Measurements from ENCODE around the gene RALGPS2.

The RALGPS2 gene

GRCh38 chr1:178895928-178896327 lies 170.9 kb downstream of the RALGPS2 start:
- Histone ChIP-seq H3K36me3 (ENCODE audit: control insufficient read depth in 2 of 2, insufficient read depth in 1 of 2, low read length in 2 of 2) (peaks cover 0 to 7% of the 10 kb centered on the region in 2 experiments; a peak in 2 of 3 replicates), H3K9me3 (ENCODE audit: control insufficient read depth, insufficient read depth, low read depth, low read length) (no peaks in the 10 kb centered on the region), H3K27ac (ENCODE audit: extremely low read depth, low read depth, low read length) (no peak overlapping the region), H3K4me1 (ENCODE audit: control insufficient read depth, insufficient read depth, low read length) (no peaks in the 10 kb centered on the region), H3K4me3 (ENCODE audit: low read depth, low read length) (no peak overlapping the region)
- no peak for TF ChIP-seq ZFP69B (tag by site-specific recombination; IDR thresholded peaks at IDR 0.05)
- TF ChIP-seq ZNF184 (tag by site-specific recombination; IDR thresholded peaks at IDR 0.05) = no peak
- TF ChIP-seq ZNF350 (tag by site-specific recombination; IDR thresholded peaks at IDR 0.05) = no peak
- TF ChIP-seq SP7 (tag by site-specific recombination; IDR thresholded peaks at IDR 0.05) = no peak
- TF ChIP-seq ZNF580 (tag by site-specific recombination; IDR thresholded peaks at IDR 0.05) = no peak
- no peak for TF ChIP-seq ZBTB10 (tag by site-specific recombination; IDR thresholded peaks at IDR 0.05)
- TF ChIP-seq ZNF280C (tag by site-specific recombination; IDR thresholded peaks at IDR 0.05) = no peak
- no peak for TF ChIP-seq ZNF280D (tag by site-specific recombination; IDR thresholded peaks at IDR 0.05)
- TF ChIP-seq ZSCAN18 (tag by site-specific recombination; IDR thresholded peaks at IDR 0.05) = no peak
- no peak for TF ChIP-seq ZFP41 (tag by site-specific recombination; IDR thresholded peaks at IDR 0.05; ENCODE audit: borderline replicate concordance)
- TF ChIP-seq ZNF555 (tag by site-specific recombination; conservative IDR thresholded peaks at IDR 0.05) = no peak
- no peak for TF ChIP-seq ZFHX2 (tag by site-specific recombination; conservative IDR thresholded peaks at IDR 0.05)
- TF ChIP-seq ZNF416 (tag by site-specific recombination; IDR thresholded peaks at IDR 0.05) = no peak
- no peak for TF ChIP-seq KLF16 (tag by site-specific recombination; IDR thresholded peaks at IDR 0.05)
- no peak for TF ChIP-seq ZSCAN23 (tag by site-specific recombination; IDR thresholded peaks at IDR 0.05)
- no peak for TF ChIP-seq ZNF529 (tag by site-specific recombination; IDR thresholded peaks at IDR 0.05; ENCODE audit: insufficient replicate concordance)
- TF ChIP-seq PRDM6 (tag by site-specific recombination; IDR thresholded peaks at IDR 0.05) = no peak
- TF ChIP-seq ZNF785 (tag by site-specific recombination; IDR thresholded peaks at IDR 0.05) = no peak
- CTCF ChIA-PET = no interaction called here
- POLR2A ChIA-PET = no interaction called here

Measured in HEK293 (cell line).